SK-N-SH treated with all-trans-retinoic acid at 6 μM for 48 hours (cell line): ENCODE results near the gene ST6GALNAC6.

Source experiments
- ARNTL ChIP-seq: fragments of 450-650 bp; formaldehyde crosslinking; IDR thresholded peaks from 2 replicates; pipeline ENCODE4 v1.5.0; 2020; ENCODE audit warnings: low read depth, mild to moderate bottlenecking, moderate library complexity, borderline replicate concordance
- CSDC2 ChIP-seq: fragments of 250-450 bp; sonication (Bioruptor Pico); IDR thresholded peaks from 2 replicates; pipeline ENCODE4 v1.5.0; 2020; ENCODE audit warnings: mild to moderate bottlenecking, moderate library complexity
- ESRRG ChIP-seq: fragments of 250-450 bp; sonication (Bioruptor Pico); IDR thresholded peaks from 2 replicates; pipeline ENCODE4 v1.6.1; 2021; ENCODE audit warnings: mild to moderate bottlenecking
- ISL1 ChIP-seq: fragments of 250-450 bp; sonication (Bioruptor Pico); IDR thresholded peaks from 2 replicates; pipeline ENCODE4 v2.1.2; 2022; ENCODE audit warnings: mild to moderate bottlenecking, moderate library complexity
- POU6F1 ChIP-seq: fragments of 250-450 bp; sonication (Bioruptor Pico); IDR thresholded peaks from 2 replicates; pipeline ENCODE4 v1.8.0; 2021; ENCODE audit warnings: low read depth, mild to moderate bottlenecking, moderate library complexity, borderline replicate concordance
- TOX ChIP-seq: fragments of 250-450 bp; sonication (Bioruptor Pico); IDR thresholded peaks from 2 replicates; pipeline ENCODE4 v1.8.0; 2021; ENCODE audit warnings: mild to moderate bottlenecking, moderate library complexity, borderline replicate concordance
- ZFP3 ChIP-seq: fragments of 250-450 bp; sonication (Bioruptor Pico); IDR thresholded peaks from 2 replicates; pipeline ENCODE4 v1.5.0; 2020; ENCODE audit warnings: mild to moderate bottlenecking, moderate library complexity
- ZFP30 ChIP-seq: fragments of 450-650 bp; formaldehyde crosslinking; IDR thresholded peaks from 2 replicates; pipeline ENCODE4 v1.5.0; 2022; ENCODE audit warnings: mild to moderate bottlenecking, moderate library complexity
- TF ChIP-seq, protein P1 (sequence below): fragments of 250-450 bp; sonication (Bioruptor Pico); IDR thresholded peaks from 2 replicates; pipeline ENCODE4 v1.8.0; 2020; ENCODE audit warnings: mild to moderate bottlenecking, moderate library complexity, borderline replicate concordance

DNA sequence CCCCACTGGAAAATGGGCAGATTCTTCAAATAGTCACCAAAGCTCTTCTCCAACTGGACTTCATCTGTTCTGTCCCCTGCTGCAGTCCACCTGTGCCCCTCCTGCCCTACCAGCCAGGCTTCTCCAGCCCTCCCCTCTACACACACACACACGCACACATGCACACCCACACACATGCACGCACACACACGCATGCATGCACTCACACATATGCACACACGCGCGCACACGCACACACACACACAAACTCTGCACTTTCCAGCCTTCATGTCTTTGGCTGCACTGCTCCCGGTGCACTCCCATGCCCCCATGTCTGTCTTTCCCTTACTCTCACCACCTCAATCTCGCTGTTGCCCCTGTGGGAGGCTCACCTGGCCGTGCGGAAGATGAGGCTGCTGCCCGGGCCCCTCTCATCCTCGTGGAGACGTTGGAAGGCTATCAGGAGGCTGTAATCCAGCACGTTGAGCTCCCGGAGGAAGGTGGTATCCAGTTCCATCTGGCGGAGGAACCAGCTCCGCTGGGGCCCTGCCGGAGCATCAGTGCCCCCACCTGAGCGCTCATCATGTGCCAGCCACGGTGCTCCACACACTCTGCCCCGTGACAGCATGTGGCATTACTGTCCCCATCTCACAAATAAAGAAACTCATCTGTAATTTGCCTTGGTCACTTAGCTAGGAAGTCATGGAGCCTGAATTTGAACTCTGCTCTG, 25.5 kb upstream of the ST6GALNAC6 start:
- no peak for TF ChIP-seq TOX (CRISPR knock-in tag)
- no peak for TF ChIP-seq ZFP30
- TF ChIP-seq, protein P1, sequence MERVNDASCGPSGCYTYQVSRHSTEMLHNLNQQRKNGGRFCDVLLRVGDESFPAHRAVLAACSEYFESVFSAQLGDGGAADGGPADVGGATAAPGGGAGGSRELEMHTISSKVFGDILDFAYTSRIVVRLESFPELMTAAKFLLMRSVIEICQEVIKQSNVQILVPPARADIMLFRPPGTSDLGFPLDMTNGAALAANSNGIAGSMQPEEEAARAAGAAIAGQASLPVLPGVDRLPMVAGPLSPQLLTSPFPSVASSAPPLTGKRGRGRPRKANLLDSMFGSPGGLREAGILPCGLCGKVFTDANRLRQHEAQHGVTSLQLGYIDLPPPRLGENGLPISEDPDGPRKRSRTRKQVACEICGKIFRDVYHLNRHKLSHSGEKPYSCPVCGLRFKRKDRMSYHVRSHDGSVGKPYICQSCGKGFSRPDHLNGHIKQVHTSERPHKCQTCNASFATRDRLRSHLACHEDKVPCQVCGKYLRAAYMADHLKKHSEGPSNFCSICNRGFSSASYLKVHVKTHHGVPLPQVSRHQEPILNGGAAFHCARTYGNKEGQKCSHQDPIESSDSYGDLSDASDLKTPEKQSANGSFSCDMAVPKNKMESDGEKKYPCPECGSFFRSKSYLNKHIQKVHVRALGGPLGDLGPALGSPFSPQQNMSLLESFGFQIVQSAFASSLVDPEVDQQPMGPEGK = no peak
- TF ChIP-seq ZFP3 (CRISPR knock-in tag) = no peak
- no peak for TF ChIP-seq ISL1 (CRISPR knock-in tag)
- TF ChIP-seq ESRRG (CRISPR knock-in tag) = no peak
- no peak for TF ChIP-seq CSDC2 (CRISPR knock-in tag)
- TF ChIP-seq ARNTL (CRISPR knock-in tag) = no peak
- no peak for TF ChIP-seq POU6F1 (CRISPR knock-in tag)
